Chondrocyte (in vitro differentiated cells): ENCODE measurements around the gene EXO5. TPM values are rescaled to one million over a fixed set of nuclear protein-coding genes. Genes with fewer than 3 reads are reported as not detected.

Experiments used
- DNase-seq: peaks from one replicate; pipeline ENCODE4 v3.0.0; 2021; ENCODE audit warnings: mixed read lengths, low spot score
- H3K27ac Mint-ChIP-seq: one replicate; pipeline ENCODE4 v1.8.0; 2021; ENCODE audit warnings: mild to moderate bottlenecking, moderate library complexity, mixed read lengths; ENCODE audit not compliant: unreplicated experiment
- H3K27me3 Mint-ChIP-seq: 2 replicates; pipeline ENCODE4 v1.8.0; 2021; ENCODE audit warnings: low read depth, mixed read lengths
- H3K36me3 Mint-ChIP-seq: 2 replicates; pipeline ENCODE4 v1.8.0; 2021; ENCODE audit warnings: low read depth, mixed read lengths
- H3K4me1 Mint-ChIP-seq: 2 replicates; pipeline ENCODE4 v1.8.0; 2021; ENCODE audit warnings: low read depth, mild to moderate bottlenecking, mixed read lengths
- H3K4me3 Mint-ChIP-seq: one replicate; pipeline ENCODE4 v1.8.0; 2021; ENCODE audit warnings: mild to moderate bottlenecking, moderate library complexity, mixed read lengths; ENCODE audit not compliant: unreplicated experiment
- H3K9me3 Mint-ChIP-seq: 2 replicates; pipeline ENCODE4 v1.8.0; 2021; ENCODE audit warnings: low read depth, mixed read lengths
- total RNA-seq: library from RNA; stranded (reverse); gene quantifications from 3 replicates; pipeline ENCODE4 v1.2.1, GENCODE V29; 2021
- TF ChIP-seq, protein P1 (sequence below): fragments of 200-600 bp; sonication (generic); IDR thresholded peaks from 2 replicates; pipeline ENCODE4 v1.5.0; 2021; ENCODE audit warnings: antibody characterized with exemption, mild to moderate bottlenecking, moderate library complexity

EXO5 gene
- total RNA-seq, 1 donor from 2014 or later: 13.1 TPM

DNA sequence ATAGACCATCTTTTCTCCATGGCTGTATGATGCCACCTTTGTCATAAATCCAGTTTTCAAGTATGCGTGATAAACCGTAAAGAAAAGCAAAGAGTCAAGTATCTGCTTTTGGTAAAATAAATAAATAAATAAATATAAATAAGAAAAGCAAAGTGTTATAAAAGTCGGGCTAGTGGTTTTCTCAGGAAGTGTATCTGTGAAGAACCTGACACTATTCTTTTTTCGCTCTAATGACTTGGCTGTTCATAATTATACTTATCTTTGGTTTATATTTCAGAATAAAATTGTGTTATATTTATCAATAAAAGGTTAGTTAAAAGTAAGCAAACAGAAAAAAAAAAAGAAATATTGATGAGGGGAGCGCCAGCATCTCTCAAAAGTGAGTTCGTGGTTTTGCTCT is 594 bp upstream of the EXO5 start:
- Mint-ChIP-seq H3K27ac (peak overlapping the region; percentile 80), H3K4me1 (peaks cover 10% of the 10 kb centered on the region), H3K36me3 (peaks cover 18% of the 10 kb centered on the region), H3K9me3 (peaks cover 26% of the 10 kb centered on the region), H3K4me3 (peak overlapping the region; percentile 88), H3K27me3 (no peaks in the 10 kb centered on the region)
- TF ChIP-seq, protein P1, sequence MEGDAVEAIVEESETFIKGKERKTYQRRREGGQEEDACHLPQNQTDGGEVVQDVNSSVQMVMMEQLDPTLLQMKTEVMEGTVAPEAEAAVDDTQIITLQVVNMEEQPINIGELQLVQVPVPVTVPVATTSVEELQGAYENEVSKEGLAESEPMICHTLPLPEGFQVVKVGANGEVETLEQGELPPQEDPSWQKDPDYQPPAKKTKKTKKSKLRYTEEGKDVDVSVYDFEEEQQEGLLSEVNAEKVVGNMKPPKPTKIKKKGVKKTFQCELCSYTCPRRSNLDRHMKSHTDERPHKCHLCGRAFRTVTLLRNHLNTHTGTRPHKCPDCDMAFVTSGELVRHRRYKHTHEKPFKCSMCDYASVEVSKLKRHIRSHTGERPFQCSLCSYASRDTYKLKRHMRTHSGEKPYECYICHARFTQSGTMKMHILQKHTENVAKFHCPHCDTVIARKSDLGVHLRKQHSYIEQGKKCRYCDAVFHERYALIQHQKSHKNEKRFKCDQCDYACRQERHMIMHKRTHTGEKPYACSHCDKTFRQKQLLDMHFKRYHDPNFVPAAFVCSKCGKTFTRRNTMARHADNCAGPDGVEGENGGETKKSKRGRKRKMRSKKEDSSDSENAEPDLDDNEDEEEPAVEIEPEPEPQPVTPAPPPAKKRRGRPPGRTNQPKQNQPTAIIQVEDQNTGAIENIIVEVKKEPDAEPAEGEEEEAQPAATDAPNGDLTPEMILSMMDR: no peak
- no peak for DNase-seq

DNA sequence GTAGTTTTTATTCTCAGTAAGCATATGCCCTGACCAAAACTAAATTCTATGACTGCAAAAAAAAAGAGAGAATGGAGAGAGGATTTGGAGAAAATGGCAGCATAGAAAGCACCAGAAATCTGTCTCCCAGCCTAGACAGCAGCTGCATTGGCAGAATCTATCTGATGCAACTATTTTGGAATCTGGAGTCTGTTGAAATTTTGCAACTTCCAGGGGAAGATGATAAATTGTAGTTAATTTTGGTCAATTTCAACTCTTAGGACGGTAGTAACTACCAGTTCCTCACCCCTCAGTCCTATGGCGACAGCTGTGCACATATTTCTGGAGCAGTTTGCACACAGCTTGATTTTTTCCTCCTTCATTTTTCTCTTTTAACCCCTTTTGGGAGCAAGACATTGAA is 10.9 kb downstream of the EXO5 start:
- Mint-ChIP-seq H3K36me3 (peaks cover 35% of the 10 kb centered on the region), H3K27ac (no peak overlapping the region), H3K4me1 (no peaks in the 10 kb centered on the region), H3K9me3 (peaks cover 59% of the 10 kb centered on the region), H3K4me3 (no peak overlapping the region), H3K27me3 (no peaks in the 10 kb centered on the region)
- TF ChIP-seq, protein P1: no peak
- no peak for DNase-seq

DNA sequence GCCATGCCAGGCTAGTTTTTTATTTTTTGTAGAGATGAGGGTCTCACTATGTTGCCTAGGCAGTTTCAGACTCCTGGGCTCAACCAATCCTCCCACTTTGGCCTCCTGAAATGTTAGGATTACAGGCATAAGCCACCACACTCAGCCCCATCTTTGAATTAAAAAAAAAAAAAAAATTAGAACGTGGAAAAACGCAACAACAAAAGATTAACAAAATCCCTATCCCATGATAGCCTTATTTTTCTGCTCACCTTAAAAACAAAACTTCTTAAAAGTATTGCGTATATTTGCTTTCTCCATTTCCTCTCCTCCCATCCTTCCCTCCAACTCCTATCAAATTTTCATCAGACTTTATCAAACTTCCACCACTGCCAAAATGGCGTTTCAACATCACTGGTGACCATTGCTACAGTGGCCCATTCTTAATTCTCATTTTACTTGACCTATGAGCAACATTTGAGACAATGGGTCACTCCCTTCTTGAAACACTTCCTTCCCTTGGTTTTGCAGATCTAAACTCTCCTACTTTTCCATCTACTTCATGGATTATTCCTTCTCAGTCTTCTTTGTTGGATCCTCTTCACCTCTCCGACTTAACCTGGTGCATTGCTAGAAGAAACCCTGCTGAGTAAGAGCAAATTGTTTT is 22.3 kb downstream of the EXO5 start:
- Mint-ChIP-seq H3K36me3 (peaks cover 3% of the 10 kb centered on the region), H3K4me3 (peak overlapping the region; percentile 95), H3K4me1 (peaks cover 27% of the 10 kb centered on the region), H3K27me3 (no peaks in the 10 kb centered on the region), H3K9me3 (peaks cover 13% of the 10 kb centered on the region), H3K27ac (peak overlapping the region; percentile 98)
- TF ChIP-seq, protein P1: no peak
- no peak for DNase-seq

DNA sequence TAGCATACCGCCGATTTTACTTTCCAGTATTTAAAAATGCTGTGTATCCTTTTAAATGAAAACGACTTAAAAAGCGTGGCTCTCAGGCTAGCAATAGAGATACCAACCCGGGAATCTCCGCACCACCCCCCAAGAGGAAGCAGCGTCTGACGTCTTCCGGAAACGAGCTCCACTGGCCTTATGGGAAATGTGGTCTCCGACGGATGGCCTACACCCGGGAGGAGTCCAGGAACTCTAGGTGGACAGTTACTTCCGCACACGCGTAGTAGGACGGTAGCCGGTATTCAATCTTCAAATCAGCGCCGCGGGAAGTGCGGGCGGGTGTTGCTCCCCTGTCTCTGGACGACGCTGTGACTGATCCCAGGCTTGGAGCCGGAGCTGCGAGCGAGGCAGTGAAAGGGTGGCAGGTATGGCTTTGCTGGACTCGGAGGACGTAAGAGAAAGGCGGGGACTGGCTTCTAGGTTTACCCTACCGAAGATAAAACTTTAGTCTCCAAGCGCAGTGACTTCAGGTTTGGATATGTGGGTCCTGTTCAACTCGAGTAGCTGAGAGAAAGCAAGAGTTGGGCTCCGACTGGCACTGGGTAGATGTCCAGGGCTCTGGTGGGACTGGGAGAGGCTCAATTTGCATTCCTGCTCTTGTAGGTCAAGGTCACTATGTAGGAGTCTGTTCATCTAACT is 23.0 kb downstream of the EXO5 start, which contains the start of gene ZNF684:
ZNF684 (plus strand) TSS at position 257 of the 681 bp plus-strand sequence. CDS start 1,530 bp downstream, outside the sequence.
- H3K27ac Mint-ChIP-seq: peak within 1 kb of the TSS; percentile 98
- peaks cover 10% of the 10 kb centered on the region for H3K9me3 Mint-ChIP-seq
- peaks cover 27% of the 10 kb centered on the region for H3K4me1 Mint-ChIP-seq
- H3K27me3 Mint-ChIP-seq: no peaks in the 10 kb centered on the region
- peak; percentile 91 for DNase-seq
- TF ChIP-seq, protein P1: no peak
- H3K4me3 Mint-ChIP-seq: peak within 1 kb of the TSS; percentile 95
- peaks cover 1% of the 10 kb centered on the region for H3K36me3 Mint-ChIP-seq

DNA sequence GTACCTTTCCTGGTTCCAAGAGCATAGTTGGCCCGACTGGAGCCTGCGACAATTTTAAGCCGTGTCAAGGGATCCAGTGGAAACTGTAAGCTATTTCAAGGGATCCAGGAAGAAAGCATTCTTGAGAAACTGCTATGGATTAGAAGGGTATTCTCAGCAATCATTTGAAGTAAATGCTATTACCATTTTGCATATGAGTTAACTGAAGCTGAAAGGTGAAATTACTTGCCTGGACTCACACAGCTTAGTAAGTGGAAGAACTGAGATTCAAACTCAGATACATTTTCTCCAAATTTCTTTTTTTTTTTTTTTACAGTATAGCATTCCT is 23.5 kb downstream of the EXO5 start:
- peak overlapping the region; percentile 98 for H3K27ac Mint-ChIP-seq
- TF ChIP-seq, protein P1: no peak
- H3K9me3 Mint-ChIP-seq: peaks cover 10% of the 10 kb centered on the region
- H3K4me3 Mint-ChIP-seq: peak overlapping the region; percentile 95
- no peak for DNase-seq
- peaks cover 1% of the 10 kb centered on the region for H3K36me3 Mint-ChIP-seq
- peaks cover 27% of the 10 kb centered on the region for H3K4me1 Mint-ChIP-seq
- H3K27me3 Mint-ChIP-seq: no peaks in the 10 kb centered on the region
